Globus pallidus (tissue), 1 donor: ENCODE measurements around the gene A1BG.
"Not testable (repeated sequence)": the region's sequence is repeated elsewhere in the genome, so short reads cannot be mapped to it uniquely, and the experiment has no call there.

Source experiments
- DNase-seq: peaks from one replicate; pipeline ENCODE4 v3.0.0-alpha.2; 2015; ENCODE audit warnings: low spot score

Gene A1BG

GRCh38 chr19:58385891-58386575, 32.7 kb upstream of the A1BG start:
- no peak for DNase-seq

GRCh38 chr19:58385313-58385890, 32.1 kb upstream of the A1BG start:
- DNase-seq: no peak

GRCh38 chr19:58382997-58383603, 29.8 kb upstream of the A1BG start:
- DNase-seq: no peak

GRCh38 chr19:58381460-58382212, 28.3 kb upstream of the A1BG start:
- DNase-seq: no peak

- DNase-seq: peak; percentile 100
These were observed 27.6 kb upstream of the A1BG start, which contains the start of gene ZNF837 for GRCh38 chr19:58380662-58381459. ZNF837 (minus strand) TSS chr19:58381030; CDS start chr19:58369332, 11,698 bp downstream.

- no peak for DNase-seq
These were observed 26.9 kb upstream of the A1BG start for GRCh38 chr19:58380037-58380661.

DNA sequence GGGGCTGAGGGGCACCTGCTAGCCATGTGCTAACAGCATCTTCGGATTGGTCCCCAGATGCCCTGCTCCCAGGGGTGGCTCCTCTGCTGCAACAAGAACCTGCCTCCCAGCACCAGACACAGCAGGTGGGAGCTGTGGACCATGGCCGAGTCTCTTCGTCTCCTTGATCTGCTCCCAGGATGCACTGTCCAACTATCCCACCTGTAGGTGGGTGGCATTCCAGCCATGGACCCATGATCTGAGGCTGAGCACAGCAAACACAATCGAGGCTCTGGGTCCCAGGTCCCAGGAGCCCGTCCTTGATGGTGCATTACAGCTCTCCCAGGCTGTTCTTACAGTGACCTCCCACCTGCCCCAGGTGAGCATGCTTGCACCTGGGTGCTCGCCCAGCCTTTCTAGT, 26.0 kb upstream of the A1BG start:
- DNase-seq: no peak

DNA sequence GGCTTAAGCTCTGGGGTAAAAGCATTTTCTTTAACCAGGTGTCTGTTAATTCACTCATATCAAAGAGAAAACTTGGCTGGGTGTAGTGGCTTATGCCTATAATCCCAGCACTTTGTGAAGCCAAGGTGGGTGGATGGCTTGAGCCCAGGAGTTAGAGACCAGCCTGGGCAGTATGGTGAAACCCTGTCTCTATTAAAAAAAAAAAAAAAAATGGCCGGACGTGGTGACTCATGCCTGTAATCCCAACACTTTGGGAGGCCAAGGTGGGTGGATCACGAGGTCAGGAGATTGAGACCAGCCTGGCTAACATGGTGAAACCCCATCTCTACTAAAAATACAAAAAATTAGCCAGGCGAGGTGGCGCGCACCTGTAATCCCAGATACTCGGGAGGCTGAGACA, 23.4 kb upstream of the A1BG start:
- not testable (repeated sequence) for DNase-seq

GRCh38 chr19:58374200-58374599, 20.9 kb upstream of the A1BG start:
- no peak for DNase-seq

DNA sequence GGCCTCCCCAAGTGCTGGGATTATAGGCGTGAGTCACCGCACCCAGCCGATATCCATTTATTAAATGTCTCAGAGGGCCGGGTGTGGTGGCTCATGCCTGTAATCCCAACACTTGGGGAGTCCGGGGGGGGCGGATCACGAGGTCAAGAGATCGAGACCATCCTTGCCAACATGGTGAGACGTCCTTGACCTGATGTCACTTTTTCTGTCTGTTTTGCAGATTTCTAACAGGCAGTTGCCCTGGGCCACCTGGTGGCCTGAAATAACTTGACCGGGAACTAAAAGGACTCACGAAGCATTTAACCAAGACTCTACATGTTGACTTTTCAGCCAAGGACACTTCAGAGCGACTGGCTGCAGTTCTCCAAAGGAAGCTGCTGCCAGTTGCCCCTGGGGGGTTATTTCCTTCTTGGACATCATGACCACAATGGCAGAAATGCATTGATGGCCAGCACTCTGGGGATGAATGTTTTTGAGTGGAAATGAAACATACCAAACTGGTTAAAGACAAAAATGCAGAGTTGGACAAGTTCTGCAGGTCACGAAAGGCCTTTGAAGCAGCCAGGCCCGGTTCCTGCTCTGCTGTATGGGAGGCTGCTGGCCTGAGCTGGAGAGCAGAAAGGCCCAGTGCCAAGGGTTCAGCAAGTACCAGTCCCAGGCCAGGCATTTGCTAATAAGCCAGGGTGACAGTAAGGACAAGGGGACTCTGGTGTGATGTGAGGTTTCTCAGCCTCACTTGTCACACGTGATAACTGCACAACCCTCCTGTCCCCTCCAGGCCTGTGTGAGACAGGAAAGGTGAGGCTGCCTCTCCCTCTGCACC, 19.2 kb upstream of the A1BG start:
- DNase-seq: no peak

GRCh38 chr19:58368561-58369360, 15.5 kb upstream of the A1BG start:
- DNase-seq: no peak

- no peak for DNase-seq
These were observed 14.6 kb upstream of the A1BG start for GRCh38 chr19:58367698-58368454.

DNA sequence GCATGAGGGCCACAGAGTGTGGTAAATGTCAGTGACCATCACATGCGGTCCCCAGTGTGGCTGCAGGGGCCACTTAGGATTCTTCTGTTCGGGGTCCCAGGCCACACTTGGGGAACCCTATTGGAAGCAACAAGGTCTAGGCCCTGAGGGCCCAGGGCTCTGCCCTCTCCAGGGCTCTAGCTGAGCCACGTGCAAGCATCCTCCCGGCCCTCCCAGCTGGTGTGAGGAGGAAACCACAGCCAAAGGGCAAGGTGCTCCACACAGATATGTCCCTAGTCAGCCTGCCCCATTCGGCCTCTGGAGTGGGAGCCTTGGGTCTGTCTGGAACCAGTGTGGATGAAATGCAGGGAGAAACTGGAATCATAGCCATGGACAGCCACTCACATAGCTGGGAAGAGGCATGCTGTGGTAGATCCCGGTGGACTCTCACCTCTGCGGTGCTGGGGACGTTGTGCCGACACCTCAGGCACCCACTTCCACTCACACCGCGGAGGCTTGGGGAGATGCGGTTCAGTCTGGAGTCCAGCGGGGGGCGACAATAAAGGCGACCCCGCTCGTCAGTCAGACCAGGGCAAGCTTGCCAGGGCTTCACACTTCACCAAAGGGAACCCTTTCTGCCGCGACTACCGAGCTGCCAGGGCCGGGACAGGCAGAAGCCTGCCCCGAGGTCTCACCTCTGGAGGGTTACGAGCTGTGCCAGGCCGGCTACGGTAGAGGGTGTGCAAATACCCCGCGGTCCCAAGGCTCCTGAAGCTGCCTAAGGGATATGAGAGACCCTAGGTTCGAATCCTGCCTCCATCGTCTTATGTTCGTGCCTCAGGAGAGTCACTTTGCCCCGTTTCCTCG, 13.5 kb upstream of the A1BG start:
- no peak for DNase-seq

DNA sequence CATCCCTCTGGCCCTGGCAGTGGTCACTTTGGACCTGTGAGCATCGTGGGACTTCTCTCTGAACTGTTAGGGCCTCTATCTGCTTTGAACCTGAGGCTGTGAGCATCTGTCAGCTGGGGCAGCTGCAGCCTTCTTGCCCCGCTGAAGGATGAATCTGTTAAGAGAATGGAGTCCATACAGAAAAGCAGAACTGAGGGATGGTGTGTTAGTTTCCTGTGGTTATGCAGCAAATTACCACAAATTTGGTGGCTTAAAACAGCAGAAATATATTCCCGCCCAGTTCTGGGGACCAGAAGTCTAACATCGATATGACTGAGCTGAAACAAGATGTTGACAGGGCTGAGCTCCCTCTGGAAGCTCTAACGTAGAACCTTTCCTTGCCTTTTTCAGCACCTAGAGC, 10.9 kb upstream of the A1BG start:
- DNase-seq: no peak

DNA sequence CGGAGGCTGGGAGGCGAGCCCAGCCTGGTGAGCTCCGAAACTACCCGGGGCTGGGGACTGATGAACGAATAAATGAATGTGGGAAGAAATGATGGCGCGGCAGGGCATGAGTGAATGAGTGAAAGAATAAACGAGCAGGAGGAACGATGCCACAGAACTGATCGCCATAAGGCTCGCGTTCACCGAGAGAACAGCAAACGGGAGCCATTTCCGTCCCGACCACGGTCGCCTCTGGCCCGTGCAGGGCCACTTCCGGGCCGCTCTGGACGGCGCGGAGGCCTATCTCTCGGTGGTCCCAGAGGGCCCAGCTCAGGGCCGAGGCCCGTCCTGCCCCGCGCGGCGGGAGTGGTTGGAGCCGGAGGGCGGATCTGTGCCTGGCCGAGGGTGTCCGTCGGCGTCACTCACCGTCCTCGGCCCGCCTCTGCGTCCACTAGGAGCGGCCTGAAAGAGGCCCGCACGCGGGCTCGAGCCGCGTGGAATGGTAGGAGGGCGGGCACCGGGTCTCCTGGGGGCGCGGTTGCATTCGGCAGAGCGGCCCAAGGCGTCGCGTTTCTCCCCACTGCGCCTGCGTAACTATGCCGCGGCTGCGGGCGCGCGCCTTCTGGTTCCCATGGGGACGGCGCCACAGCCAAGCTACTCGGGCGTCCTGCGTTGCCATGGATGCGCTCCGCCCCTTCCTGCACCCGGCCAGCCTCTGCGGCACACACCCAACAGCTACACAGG, 9.1 kb upstream of the A1BG start, which contains the start of gene ZNF497:
TSS of gene ZNF497 (minus strand) at position 480 of the 723 bp plus-strand sequence. CDS start 5,116 bp downstream, outside the sequence.
- peak; percentile 97 for DNase-seq

GRCh38 chr19:58361900-58362271, 8.6 kb upstream of the A1BG start:
- no peak for DNase-seq

DNA sequence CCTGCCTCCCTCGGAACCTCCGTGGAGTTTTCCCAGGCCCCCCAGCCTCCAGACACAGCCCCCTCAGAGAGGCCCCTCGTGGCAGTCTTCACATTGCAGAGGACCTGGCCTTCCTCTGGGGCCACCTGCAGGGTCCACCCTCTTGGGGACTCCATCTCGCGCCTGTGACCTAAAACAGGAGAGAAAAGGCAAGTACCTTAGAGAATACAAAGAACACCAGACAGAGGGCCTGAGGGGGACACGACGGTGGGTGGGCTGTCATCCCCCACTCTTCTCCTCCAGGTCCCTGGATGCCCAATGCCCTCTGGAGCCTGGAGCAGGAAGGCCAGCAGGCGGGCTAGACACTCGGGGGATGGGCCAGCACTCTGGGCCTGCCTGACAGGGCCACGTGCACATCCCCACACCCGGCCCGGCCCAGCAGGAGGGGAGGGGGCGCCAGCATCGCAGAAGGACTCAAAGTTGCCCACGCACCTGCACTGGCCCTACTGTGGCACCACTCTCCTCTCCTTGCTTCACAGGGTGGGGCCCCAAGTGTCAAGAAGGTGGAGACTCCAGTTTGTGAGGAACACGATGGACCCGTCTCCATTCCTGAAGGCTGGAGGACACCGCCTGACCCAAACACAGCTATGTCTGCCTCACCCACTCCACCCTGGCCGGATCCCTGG, 4.3 kb upstream of the A1BG start:
- no peak for DNase-seq
